ENCODE data around the gene ZBTB38. TPM values are rescaled to one million over a fixed set of nuclear protein-coding genes. Genes with fewer than 3 reads are reported as not detected.

The ZBTB38 gene
- total RNA-seq, 1 experiment from 2014 or later: 17.0 TPM

GRCh38 chr3:141331377-141332318 lies 36.7 kb upstream of the ZBTB38 start:
- intact Hi-C loops (cut with micrococcal nuclease): no loop called here
- DNase-seq: peak; percentile 81
- Histone ChIP-seq H3K79me2 (ENCODE audit: low read length) (no peaks in the 10 kb centered on the region), H3K9me3 (ENCODE audit: low read length) (no peaks in the 10 kb centered on the region), H3K4me1 (ENCODE audit: insufficient read depth, low read length) (peaks cover 16% of the 10 kb centered on the region), H3K36me3 (ENCODE audit: low read depth, low read length) (no peaks in the 10 kb centered on the region), H3K9me2 (replicated peaks; ENCODE audit: low read length) (no peaks in the 10 kb centered on the region), H4K20me1 (ENCODE audit: low read length) (no peaks in the 10 kb centered on the region), H3K4me3 (ENCODE audit: low read length) (no peak overlapping the region), H3K4me2 (ENCODE audit: low read length) (peak overlapping the region; percentile 43), H3K9ac (ENCODE audit: low read length) (peak overlapping the region; percentile 62), H2AFZ (ENCODE audit: low read length) (no peak overlapping the region), H3K27ac (ENCODE audit: low read length) (peak overlapping the region; percentile 93), H3K27me3 (ENCODE audit: low read length) (no peaks in the 10 kb centered on the region), H3F3A (ENCODE audit: low read length, unreplicated experiment) (no peaks in the 10 kb centered on the region)
- peak; percentile 97 for ATAC-seq
- ChIA-PET CTCF (no interaction called here), POLR2A (ENCODE audit: unreplicated experiment) (interaction anchor here (0.6 kb wide), 2 partner anchors 71 to 119 kb away, joined by 3 to 4 read pairs; no protein-coding TSS in a partner anchor)
- TF ChIP-seq EZH2phosphoT487 (IDR thresholded peaks at IDR 0.05; ENCODE audit: borderline replicate concordance, low read length) (no peak), CTCF (conservative IDR thresholded peaks at IDR 0.05; ENCODE audit: low read depth, low read length) (no peak), EZH2 (IDR thresholded peaks at IDR 0.05; ENCODE audit: low read length, unreplicated experiment) (no peak)
- no TSS peak for BruUV-seq (replicated peaks)

GRCh38 chr3:141332416-141332815 lies 35.9 kb upstream of the ZBTB38 start:
- Histone ChIP-seq H3K27ac (ENCODE audit: low read length) (peak overlapping the region; percentile 93), H3K36me3 (ENCODE audit: low read depth, low read length) (no peaks in the 10 kb centered on the region), H3K4me2 (ENCODE audit: low read length) (peak overlapping the region; percentile 42), H3K9me2 (replicated peaks; ENCODE audit: low read length) (no peaks in the 10 kb centered on the region), H3K4me1 (ENCODE audit: insufficient read depth, low read length) (peaks cover 23% of the 10 kb centered on the region), H3K4me3 (ENCODE audit: low read length) (no peak overlapping the region), H3K9me3 (ENCODE audit: low read length) (no peaks in the 10 kb centered on the region), H3F3A (ENCODE audit: low read length, unreplicated experiment) (no peaks in the 10 kb centered on the region), H3K9ac (ENCODE audit: low read length) (peak overlapping the region; percentile 62), H3K27me3 (ENCODE audit: low read length) (no peaks in the 10 kb centered on the region), H3K79me2 (ENCODE audit: low read length) (no peaks in the 10 kb centered on the region), H4K20me1 (ENCODE audit: low read length) (no peaks in the 10 kb centered on the region), H2AFZ (ENCODE audit: low read length) (no peak overlapping the region)
- intact Hi-C loops (cut with micrococcal nuclease): no loop called here
- no TSS peak for BruUV-seq (replicated peaks)
- no peak for DNase-seq
- no peak for ATAC-seq
- no peak for TF ChIP-seq EZH2phosphoT487 (IDR thresholded peaks at IDR 0.05; ENCODE audit: borderline replicate concordance, low read length)
- no peak for TF ChIP-seq CTCF (conservative IDR thresholded peaks at IDR 0.05; ENCODE audit: low read depth, low read length)
- TF ChIP-seq EZH2 (IDR thresholded peaks at IDR 0.05; ENCODE audit: low read length, unreplicated experiment): no peak
- POLR2A ChIA-PET (ENCODE audit: unreplicated experiment): interaction anchor here (0.6 kb wide), 1 partner anchor 118 kb away, joined by 3 read pairs; no protein-coding TSS in a partner anchor
- CTCF ChIA-PET: no interaction called here
